ENCODE results near the gene NTRK2.
"Not testable (repeated sequence)": the region's sequence is repeated elsewhere in the genome, so short reads cannot be mapped to it uniquely, and the experiment has no call there.

The NTRK2 gene

DNA sequence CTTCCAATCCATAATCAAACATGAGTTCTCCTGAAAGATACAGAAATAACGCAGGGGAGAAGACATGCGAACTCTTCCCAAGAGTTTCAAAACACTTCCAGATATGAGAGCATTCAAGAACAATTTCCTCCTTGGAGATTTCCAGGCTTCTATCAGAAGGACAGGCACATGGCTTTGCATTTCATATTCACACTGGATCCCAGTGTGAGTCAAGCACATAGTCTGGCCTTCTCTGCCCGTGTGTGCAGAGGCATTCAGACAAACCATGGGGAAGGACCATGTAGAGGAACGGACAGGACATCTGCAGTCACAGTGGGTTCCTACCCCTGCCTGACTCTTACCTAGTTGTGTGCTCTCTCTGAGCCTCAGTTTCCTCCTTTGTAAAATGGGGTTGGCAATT, 384.5 kb downstream of the NTRK2 start:
- DNase-seq (ENCODE audit: low read depth in 1 of 2, low spot score in 1 of 2) = no peak

DNA sequence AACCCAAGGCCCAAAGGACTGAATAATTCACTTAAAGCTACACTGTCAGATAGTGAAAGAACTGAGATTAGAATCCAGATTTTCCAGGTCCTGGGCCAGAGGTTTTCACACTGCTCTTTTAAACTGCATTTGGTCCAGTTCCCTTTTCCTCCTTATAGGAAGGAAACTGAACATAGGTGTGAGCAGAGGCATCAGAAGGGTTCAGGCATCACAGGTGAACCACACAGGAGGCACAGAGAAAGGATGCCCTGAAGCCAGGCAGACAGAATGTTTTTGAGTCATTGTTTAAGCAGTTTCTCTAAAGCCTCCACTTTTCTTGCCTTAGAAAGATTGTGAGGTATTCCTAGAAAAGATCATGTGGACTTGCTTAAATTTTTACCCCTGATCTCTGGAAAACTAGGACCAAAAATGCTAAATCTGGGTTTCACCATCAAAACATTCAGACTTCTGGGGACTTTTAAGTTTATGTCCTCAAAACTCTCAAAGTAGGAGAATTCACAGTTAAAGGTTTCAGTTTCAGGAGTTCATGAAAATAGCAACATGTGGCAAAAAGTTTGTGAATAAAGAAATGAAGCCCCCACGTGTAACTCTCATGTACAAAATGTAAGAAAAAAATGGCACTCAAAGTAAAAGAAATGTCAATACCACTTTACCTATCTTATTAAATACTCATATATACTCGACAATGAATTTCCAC, 386.1 kb downstream of the NTRK2 start:
- DNase-seq (ENCODE audit: low read depth in 1 of 2, low spot score in 1 of 2) = no peak

DNA sequence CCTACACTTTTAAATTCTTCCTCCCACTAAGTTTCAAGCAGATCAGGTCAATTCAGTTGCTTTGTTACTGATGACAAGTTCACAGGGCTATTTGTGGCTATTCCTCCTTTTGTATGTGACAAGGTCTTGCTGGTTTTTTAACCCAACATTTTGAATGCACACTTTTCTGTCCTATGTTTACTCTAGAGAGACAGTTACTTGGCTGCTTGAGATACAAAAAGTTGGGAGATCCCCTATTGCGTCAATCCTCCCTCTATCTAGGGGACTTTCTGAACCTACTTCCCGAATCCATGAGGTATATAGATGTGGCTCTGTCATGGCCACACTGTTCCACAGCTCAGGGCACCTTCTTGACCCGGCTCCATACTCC, 386.7 kb downstream of the NTRK2 start:
- no peak for DNase-seq (ENCODE audit: low read depth in 1 of 2, low spot score in 1 of 2)

DNA sequence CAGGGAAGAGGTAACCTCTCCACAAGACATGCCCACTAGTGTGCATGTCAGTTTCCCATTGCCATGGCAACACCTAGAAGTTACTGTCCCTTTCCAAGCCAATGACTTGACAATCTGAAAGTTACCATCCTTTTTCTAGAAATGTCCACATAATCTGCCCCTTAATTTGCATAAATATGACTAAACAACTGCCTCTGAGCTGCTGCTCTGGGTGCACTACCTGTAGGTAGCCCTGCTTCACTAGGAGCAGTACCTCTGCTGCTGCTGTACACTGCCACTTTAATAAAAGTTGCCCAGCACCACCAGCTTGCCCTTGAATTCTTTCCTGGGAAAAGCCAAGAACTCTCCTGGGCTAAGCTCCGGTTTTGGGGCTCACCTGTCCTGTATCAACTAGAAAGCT, 392.4 kb downstream of the NTRK2 start:
- DNase-seq (ENCODE audit: low read depth in 1 of 2, low spot score in 1 of 2) = no peak

DNA sequence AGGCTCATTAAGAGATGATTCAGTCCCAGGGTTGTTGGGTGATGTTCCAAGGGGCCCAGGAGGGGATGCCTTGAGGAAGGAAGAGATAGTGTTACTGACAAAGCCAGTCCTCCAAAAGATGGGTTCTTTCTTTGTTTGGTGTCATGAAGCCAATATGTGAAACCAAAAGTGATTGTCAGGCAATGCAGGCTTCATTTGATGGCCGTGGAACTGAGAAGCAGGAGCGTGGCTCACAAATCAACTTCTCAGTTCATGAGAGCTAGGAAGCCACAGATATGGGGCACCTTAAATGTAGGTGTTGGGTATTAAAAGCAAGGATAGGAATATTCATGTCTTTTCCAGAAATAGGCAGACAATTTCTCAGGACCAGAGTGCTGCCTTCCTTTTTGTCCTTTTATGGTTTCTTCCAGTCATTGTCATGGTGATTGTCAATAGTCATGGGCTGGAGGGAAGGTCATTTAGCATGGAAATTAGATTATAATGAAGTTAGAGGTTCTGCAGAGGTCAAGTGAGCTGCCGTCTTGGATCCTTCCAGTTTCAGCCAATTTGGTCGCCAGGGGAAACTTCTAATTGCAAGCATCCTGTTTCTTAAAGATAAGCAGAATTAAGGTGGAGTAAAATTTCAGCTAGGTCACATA, 393.0 kb downstream of the NTRK2 start:
- DNase-seq (ENCODE audit: low read depth in 1 of 2, low spot score in 1 of 2) = no peak

DNA sequence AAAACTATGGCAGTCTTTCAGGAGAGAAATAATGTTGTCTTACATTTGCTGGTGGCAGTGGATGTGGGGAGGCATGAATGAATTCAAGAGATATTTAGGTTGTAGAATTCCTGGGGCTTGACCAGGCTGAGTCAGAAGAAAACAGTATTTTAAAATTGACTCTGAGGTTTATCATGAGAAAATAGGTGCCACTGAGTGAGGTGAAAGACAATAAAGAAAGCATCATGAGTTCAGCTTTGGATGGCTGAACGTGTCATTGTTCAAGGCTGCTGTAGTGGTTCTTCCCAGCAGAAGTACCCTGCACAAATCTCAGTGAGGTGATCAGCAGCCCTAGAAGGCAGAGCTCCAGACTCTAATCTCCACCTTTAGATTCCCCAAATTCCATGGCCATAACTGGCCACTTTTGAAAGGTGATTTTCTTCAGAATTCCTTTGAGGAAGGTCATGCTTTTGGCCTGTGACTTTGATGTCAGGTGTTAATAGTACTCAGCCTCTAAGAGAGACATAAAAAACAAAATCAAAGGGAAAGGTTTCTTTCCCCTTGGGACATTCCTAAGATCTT, 395.4 kb downstream of the NTRK2 start:
- no peak for DNase-seq (ENCODE audit: low read depth in 1 of 2, low spot score in 1 of 2)

DNA sequence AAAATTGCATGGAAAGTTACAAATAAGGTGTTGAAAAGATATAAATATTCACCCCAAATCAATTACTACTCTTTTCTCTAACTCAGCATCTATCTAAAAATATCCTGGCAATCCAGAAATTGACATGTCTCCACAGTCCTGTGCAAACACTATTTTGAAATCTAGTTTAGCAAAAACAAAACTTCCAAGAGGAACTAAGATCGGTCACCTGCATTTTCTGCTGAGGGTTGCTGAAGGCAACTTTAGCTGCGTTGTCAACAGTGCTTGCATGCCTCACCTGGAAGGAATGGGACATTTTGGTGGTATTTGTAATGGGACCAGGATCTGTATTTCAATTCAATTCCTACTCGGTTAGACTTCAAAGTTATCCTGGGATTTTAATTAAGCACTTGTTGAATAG, 398.3 kb downstream of the NTRK2 start:
- no peak for DNase-seq (ENCODE audit: low read depth in 1 of 2, low spot score in 1 of 2)

DNA sequence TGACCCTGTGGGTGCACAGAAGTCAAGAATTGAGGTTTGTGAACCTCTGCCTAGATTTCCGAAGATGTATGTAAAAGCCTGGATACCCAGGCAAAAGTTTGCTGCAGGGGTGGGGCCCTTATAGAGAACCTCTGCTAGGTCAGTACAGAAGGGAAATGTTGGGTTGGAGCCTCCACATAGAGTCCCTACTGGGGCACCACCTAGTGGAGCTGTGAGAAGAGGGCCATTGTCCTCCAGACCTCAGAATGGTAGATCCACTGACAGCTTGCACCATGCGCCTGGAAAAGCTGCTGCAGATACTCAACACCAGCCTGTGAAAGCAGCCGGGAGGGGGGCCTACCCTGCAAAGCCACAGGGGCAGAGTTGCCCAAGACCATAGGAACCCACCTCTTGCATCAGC, 399.9 kb downstream of the NTRK2 start:
- DNase-seq (ENCODE audit: low read depth in 1 of 2, low spot score in 1 of 2) = not testable (repeated sequence)
